Endodermal cell (in vitro differentiated cells): Measurements from ENCODE around the gene PCDH10. TPM values are rescaled to one million over a fixed set of nuclear protein-coding genes. Genes with fewer than 3 reads are reported as not detected.
A peak's percentile ranks its signal among the peaks of the same experiment; 100 is the strongest.

Source experiments
- DNase-seq: peaks from one replicate; pipeline ENCODE4 v3.0.0-alpha.2; 2017
- H3K27ac ChIP-seq: 2 replicates; pipeline ENCODE4 v1.5.1; 2013; ENCODE audit warnings: mild to moderate bottlenecking, low read depth, low read length, moderate library complexity
- H3K27me3 ChIP-seq: 2 replicates; pipeline ENCODE4 v1.6.1; 2013; ENCODE audit warnings: mild to moderate bottlenecking, low read length, moderate library complexity; ENCODE audit not compliant: insufficient read depth, control insufficient read depth, poor library complexity, severe bottlenecking
- H3K36me3 ChIP-seq: 2 replicates; pipeline ENCODE4 v1.7.0; 2013; ENCODE audit warnings: mild to moderate bottlenecking, low read length, moderate library complexity; ENCODE audit not compliant: control insufficient read depth, insufficient read depth
- H3K4me1 ChIP-seq: one replicate; pipeline ENCODE4 v1.7.0; 2013; ENCODE audit warnings: low read length; ENCODE audit not compliant: control insufficient read depth, insufficient read depth
- H3K4me3 ChIP-seq: 2 replicates; pipeline ENCODE4 v1.5.1; 2013; ENCODE audit warnings: mild to moderate bottlenecking, low read length, moderate library complexity
- H3K9ac ChIP-seq: 2 replicates; pipeline ENCODE4 v1.6.1; 2013; ENCODE audit warnings: mild to moderate bottlenecking, low read length, moderate library complexity; ENCODE audit not compliant: poor library complexity, severe bottlenecking; ENCODE audit errors: extremely low read depth
- H3K9me3 ChIP-seq: 2 replicates; pipeline ENCODE4 v1.6.1; 2013; ENCODE audit warnings: mild to moderate bottlenecking, low read length, moderate library complexity; ENCODE audit not compliant: control insufficient read depth
- H3K27ac Mint-ChIP-seq: 2 replicates; pipeline ENCODE4 v1.8.0; 2020; ENCODE audit warnings: mixed read lengths
- H3K27me3 Mint-ChIP-seq: 2 replicates; pipeline ENCODE4 v1.8.0; 2021; ENCODE audit warnings: mild to moderate bottlenecking, mixed read lengths; ENCODE audit not compliant: insufficient read depth
- H3K36me3 Mint-ChIP-seq: 2 replicates; pipeline ENCODE4 v1.8.0; 2020; ENCODE audit warnings: low read depth, mixed read lengths
- H3K4me1 Mint-ChIP-seq: 2 replicates; pipeline ENCODE4 v1.8.0; 2020; ENCODE audit warnings: mixed read lengths
- H3K4me3 Mint-ChIP-seq: 2 replicates; pipeline ENCODE4 v1.8.0; 2020; ENCODE audit warnings: mild to moderate bottlenecking, moderate library complexity, mixed read lengths
- H3K9me3 Mint-ChIP-seq: 2 replicates; pipeline ENCODE4 v1.8.0; 2020; ENCODE audit warnings: mild to moderate bottlenecking, mixed read lengths
- WGBS, 2 experiments: methylation state at CpG; one replicate each; pipeline versions ENCODE4 v1.1.5 to v1.1.7; 2013; ENCODE audit warnings: missing lambda C conversion rate in 2 of 2, mixed read lengths in 1 of 2; ENCODE audit not compliant: insufficient coverage in 1 of 2, insufficient read length in 1 of 2; 5-methylcytosine and 5-hydroxymethylcytosine counted together
- total RNA-seq, 2 donors: library from RNA; stranded (reverse); fragmentation: NEBNext Ultra II Directional in 1 of 2; extraction: Animal tissue kit (Norgen Biotek cat#: 25700) in 1 of 2; gene quantifications; 2 replicates in 1 of 2; 3 replicates in 1 of 2; pipeline ENCODE4 v1.2.1, GENCODE V29; 2021
- TF ChIP-seq, protein P1 (sequence below): fragments of 200-600 bp; sonication (generic); conservative IDR thresholded peaks from 2 replicates; pipeline ENCODE4 v1.5.0; 2021; ENCODE audit warnings: antibody characterized with exemption, mild to moderate bottlenecking

PCDH10 gene
- total RNA-seq, 2 donors from 2014 or later, result 111 to 139 TPM

- no peaks in the 10 kb centered on the region for H3K9me3 Mint-ChIP-seq
- H3K4me1 ChIP-seq, result no peaks in the 10 kb centered on the region
- H3K4me1 Mint-ChIP-seq, result peaks cover 23% of the 10 kb centered on the region
- TF ChIP-seq, protein P1, sequence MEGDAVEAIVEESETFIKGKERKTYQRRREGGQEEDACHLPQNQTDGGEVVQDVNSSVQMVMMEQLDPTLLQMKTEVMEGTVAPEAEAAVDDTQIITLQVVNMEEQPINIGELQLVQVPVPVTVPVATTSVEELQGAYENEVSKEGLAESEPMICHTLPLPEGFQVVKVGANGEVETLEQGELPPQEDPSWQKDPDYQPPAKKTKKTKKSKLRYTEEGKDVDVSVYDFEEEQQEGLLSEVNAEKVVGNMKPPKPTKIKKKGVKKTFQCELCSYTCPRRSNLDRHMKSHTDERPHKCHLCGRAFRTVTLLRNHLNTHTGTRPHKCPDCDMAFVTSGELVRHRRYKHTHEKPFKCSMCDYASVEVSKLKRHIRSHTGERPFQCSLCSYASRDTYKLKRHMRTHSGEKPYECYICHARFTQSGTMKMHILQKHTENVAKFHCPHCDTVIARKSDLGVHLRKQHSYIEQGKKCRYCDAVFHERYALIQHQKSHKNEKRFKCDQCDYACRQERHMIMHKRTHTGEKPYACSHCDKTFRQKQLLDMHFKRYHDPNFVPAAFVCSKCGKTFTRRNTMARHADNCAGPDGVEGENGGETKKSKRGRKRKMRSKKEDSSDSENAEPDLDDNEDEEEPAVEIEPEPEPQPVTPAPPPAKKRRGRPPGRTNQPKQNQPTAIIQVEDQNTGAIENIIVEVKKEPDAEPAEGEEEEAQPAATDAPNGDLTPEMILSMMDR, result no peak
- peaks cover 18% of the 10 kb centered on the region for H3K36me3 Mint-ChIP-seq
- no peak overlapping the region for H3K4me3 Mint-ChIP-seq
- peaks cover 64% of the 10 kb centered on the region for H3K36me3 ChIP-seq
- no peaks in the 10 kb centered on the region for H3K27me3 ChIP-seq
- no peak for DNase-seq
- no peaks in the 10 kb centered on the region for H3K27me3 Mint-ChIP-seq
- H3K9ac ChIP-seq, result no peak overlapping the region
- H3K9me3 ChIP-seq, result no peaks in the 10 kb centered on the region
- no peak overlapping the region for H3K4me3 ChIP-seq
- WGBS, 2 experiments, result 100% methylated on average over 2 of the region's 2 CpGs; no CpG with 5 or more reads in 1 of the 2 experiments
- peak overlapping the region; percentile 10 for H3K27ac Mint-ChIP-seq
- no peak overlapping the region for H3K27ac ChIP-seq
These were observed 29.9 kb downstream of the PCDH10 start for GRCh38 chr4:133178956-133179355.

DNA sequence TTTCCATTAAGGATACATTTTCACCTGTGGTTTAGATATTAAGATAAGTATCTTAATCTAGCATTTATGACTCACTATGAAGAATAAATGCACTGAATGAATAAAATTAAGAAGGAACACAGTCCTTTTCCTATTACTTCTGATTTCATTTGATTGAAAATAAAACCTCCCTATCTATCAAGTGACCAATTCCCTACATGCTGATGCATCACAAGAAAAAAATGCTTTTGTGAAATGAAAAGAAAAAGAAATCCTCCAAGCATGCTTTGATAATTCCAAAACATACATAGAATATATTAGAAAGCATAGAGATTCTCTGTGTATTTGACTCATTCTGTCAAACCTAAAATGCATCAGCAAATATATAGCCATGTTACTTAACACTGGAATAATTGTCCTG is 37.1 kb downstream of the PCDH10 start:
- no peaks in the 10 kb centered on the region for H3K4me1 ChIP-seq
- TF ChIP-seq, protein P1, result no peak
- Mint-ChIP-seq H3K36me3 (peaks cover 18% of the 10 kb centered on the region), H3K27ac (no peak overlapping the region), H3K27me3 (no peaks in the 10 kb centered on the region), H3K4me1 (peaks cover 9% of the 10 kb centered on the region), H3K9me3 (no peaks in the 10 kb centered on the region), H3K4me3 (no peak overlapping the region)
- no peak overlapping the region for H3K27ac ChIP-seq
- peaks cover 53% of the 10 kb centered on the region for H3K36me3 ChIP-seq
- no peaks in the 10 kb centered on the region for H3K27me3 ChIP-seq
- no peak overlapping the region for H3K4me3 ChIP-seq
- H3K9ac ChIP-seq, result no peak overlapping the region
- DNase-seq, result no peak
- no peaks in the 10 kb centered on the region for H3K9me3 ChIP-seq

DNA sequence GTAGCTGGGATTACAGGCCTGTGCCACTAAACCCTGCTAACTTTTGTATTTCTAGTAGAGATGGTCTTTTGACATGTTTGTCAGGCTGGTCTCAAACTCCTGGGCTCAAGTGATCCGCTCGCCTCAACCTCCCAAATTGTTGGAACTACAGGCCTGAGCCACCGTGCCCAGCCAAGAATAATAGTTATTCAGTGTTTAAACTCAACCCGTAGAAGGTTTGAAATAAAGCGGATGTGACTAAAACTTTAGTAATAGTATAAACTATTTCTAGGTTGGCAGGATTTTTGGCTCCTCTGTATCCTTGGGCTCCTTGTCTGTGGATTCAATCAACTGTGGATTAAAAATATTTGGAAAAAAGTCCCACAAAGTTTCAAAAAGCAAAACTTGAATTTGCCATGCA is 37.8 kb downstream of the PCDH10 start:
- Histone ChIP-seq H3K36me3 (peaks cover 53% of the 10 kb centered on the region), H3K4me3 (no peak overlapping the region), H3K27ac (no peak overlapping the region), H3K9ac (no peak overlapping the region), H3K4me1 (no peaks in the 10 kb centered on the region), H3K27me3 (no peaks in the 10 kb centered on the region), H3K9me3 (no peaks in the 10 kb centered on the region)
- Mint-ChIP-seq H3K9me3 (no peaks in the 10 kb centered on the region), H3K27ac (no peak overlapping the region), H3K4me3 (no peak overlapping the region), H3K4me1 (peaks cover 2% of the 10 kb centered on the region), H3K36me3 (peaks cover 22% of the 10 kb centered on the region), H3K27me3 (no peaks in the 10 kb centered on the region)
- DNase-seq, result no peak
- 98 to 100% methylated on average over 1 to 5 of the region's 5 CpGs for WGBS, 2 experiments
- TF ChIP-seq, protein P1, result no peak
